Pulmonary artery endothelial cell (primary cell): ENCODE results near the gene HLCS. TPM values are rescaled to one million over a fixed set of nuclear protein-coding genes. Genes with fewer than 3 reads are reported as not detected.
A peak's percentile ranks its signal among the peaks of the same experiment; 100 is the strongest.
"Not testable (repeated sequence)": the region's sequence is repeated elsewhere in the genome, so short reads cannot be mapped to it uniquely, and the experiment has no call there.

Source experiments
- DNase-seq: peaks from one replicate; pipeline ENCODE4 v3.0.0-alpha.2; 2011; ENCODE audit warnings: low read depth, low spot score
- total RNA-seq: library from RNA; depleted of rRNA; stranded (reverse); fragments of >200 nt; gene quantifications from 2 replicates; pipeline ENCODE4 v1.2.3, GENCODE V29; 2014

The HLCS gene
- total RNA-seq, 1 donor from 2014 or later: 15.6 TPM

GRCh38 chr21:36850372-36850771 is 116.1 kb downstream of the HLCS start:
- DNase-seq: no peak

GRCh38 chr21:36849461-36850105 is 116.9 kb downstream of the HLCS start:
- DNase-seq: no peak

GRCh38 chr21:36848730-36849274 is 117.7 kb downstream of the HLCS start:
- no peak for DNase-seq

- DNase-seq: peak; percentile 11
Measured at GRCh38 chr21:36847189-36847588, 119.3 kb downstream of the HLCS start.

- DNase-seq: no peak
Measured at GRCh38 chr21:36846631-36847030, 119.8 kb downstream of the HLCS start.

- DNase-seq: no peak
Measured at GRCh38 chr21:36845790-36846189, 120.7 kb downstream of the HLCS start.

- no peak for DNase-seq
Measured at GRCh38 chr21:36845070-36845469, 121.4 kb downstream of the HLCS start.

GRCh38 chr21:36841866-36842265 is 124.6 kb downstream of the HLCS start:
- no peak for DNase-seq

- no peak for DNase-seq
Measured at GRCh38 chr21:36839735-36840134, 126.7 kb downstream of the HLCS start.

GRCh38 chr21:36839123-36839522 is 127.3 kb downstream of the HLCS start:
- no peak for DNase-seq

GRCh38 chr21:36835383-36835795 is 131.1 kb downstream of the HLCS start:
- no peak for DNase-seq

GRCh38 chr21:36834192-36834591 is 132.3 kb downstream of the HLCS start:
- DNase-seq: no peak

- DNase-seq: no peak
Measured at GRCh38 chr21:36830100-36830499, 136.4 kb downstream of the HLCS start.

- no peak for DNase-seq
Measured at GRCh38 chr21:36828891-36829515, 137.5 kb downstream of the HLCS start.

GRCh38 chr21:36828208-36828607 is 138.3 kb downstream of the HLCS start:
- DNase-seq: no peak

GRCh38 chr21:36825658-36826057 is 140.8 kb downstream of the HLCS start:
- DNase-seq: no peak

- no peak for DNase-seq
Measured at GRCh38 chr21:36821032-36821299, 145.5 kb downstream of the HLCS start.

- DNase-seq: no peak
Measured at GRCh38 chr21:36820176-36821031, 146.1 kb downstream of the HLCS start.

GRCh38 chr21:36817732-36818450 is 148.6 kb downstream of the HLCS start:
- no peak for DNase-seq

- no peak for DNase-seq
Measured at GRCh38 chr21:36816561-36817130, 149.8 kb downstream of the HLCS start.

- not testable (repeated sequence) for DNase-seq
Measured at GRCh38 chr21:36816026-36816425, 150.4 kb downstream of the HLCS start.
